HEK293 (cell line): ENCODE measurements around the gene SRPK3.
A peak's percentile ranks its signal among the peaks of the same experiment; 100 is the strongest.

Experiments
- CTCF ChIA-PET: fragments of 350-600 bp; formaldehyde crosslinking; extraction: SDS; loops from one replicate; lab custom pipeline; 2021; ENCODE audit warnings: antibody characterized with exemption; lab: Yijun Ruan, JAX
- POLR2A ChIA-PET: fragments of 300-600 bp; formaldehyde crosslinking; extraction: SDS; loops from one replicate; lab custom pipeline; 2020; ENCODE audit warnings: antibody characterized with exemption, inconsistent platforms; lab: Yijun Ruan, JAX
- H3K27ac ChIP-seq: fragments of 200-500 bp; sonication (Bioruptor generic); 2 replicates; pipeline ENCODE4 v1.5.1; 2014; ENCODE audit warnings: low read depth, low read length, control low read depth, inconsistent platforms; ENCODE audit errors: extremely low read depth
- H3K36me3 ChIP-seq, 2 experiments: fragments of 200-500 bp in 1 of 2; sonication (Bioruptor generic) in 1 of 2; 1 replicate in 1 of 2; 2 replicates in 1 of 2; pipeline ENCODE4 v1.5.1; 2014 to 2017; ENCODE audit warnings: inconsistent platforms in 2 of 2, low read length in 2 of 2; ENCODE audit not compliant: control insufficient read depth in 2 of 2, insufficient read depth in 1 of 2
- H3K4me1 ChIP-seq: fragments of 200-500 bp; sonication (Bioruptor generic); 2 replicates; pipeline ENCODE4 v1.5.1; 2014; ENCODE audit warnings: mild to moderate bottlenecking, low read length, inconsistent platforms; ENCODE audit not compliant: control insufficient read depth, insufficient read depth
- H3K4me3 ChIP-seq: 2 replicates; pipeline ENCODE4 v1.5.1; 2011; ENCODE audit warnings: low read depth, mild to moderate bottlenecking, control low read depth, low read length, moderate library complexity
- H3K9me3 ChIP-seq: fragments of 200-500 bp; sonication (Bioruptor generic); 2 replicates; pipeline ENCODE4 v1.5.1; 2014; ENCODE audit warnings: low read depth, low read length, inconsistent platforms; ENCODE audit not compliant: control insufficient read depth, insufficient read depth
- GLI2 ChIP-seq: fragments of 450-650 bp; formaldehyde crosslinking; IDR thresholded peaks from 2 replicates; pipeline ENCODE4; 2017; ENCODE audit warnings: missing biosample characterization, missing genetic modification characterization, low read depth, borderline replicate concordance
- GLI4 ChIP-seq: fragments of 450-650 bp; formaldehyde crosslinking; IDR thresholded peaks from 2 replicates; pipeline ENCODE4 v1.5.1; 2016; ENCODE audit warnings: missing biosample characterization, missing genetic modification characterization
- GLIS1 ChIP-seq: fragments of 450-650 bp; formaldehyde crosslinking; IDR thresholded peaks from 2 replicates; pipeline ENCODE4 v1.5.1; 2016; ENCODE audit warnings: missing biosample characterization, missing genetic modification characterization
- KLF16 ChIP-seq: fragments of 450-650 bp; formaldehyde crosslinking; IDR thresholded peaks from 2 replicates; pipeline ENCODE4 v1.5.1; 2017; ENCODE audit warnings: missing biosample characterization, missing genetic modification characterization
- ZNF138 ChIP-seq: fragments of 450-650 bp; formaldehyde crosslinking; IDR thresholded peaks from 2 replicates; pipeline ENCODE4 v1.5.1; 2016; ENCODE audit warnings: missing biosample characterization, missing genetic modification characterization, borderline replicate concordance
- ZNF169 ChIP-seq: fragments of 450-650 bp; formaldehyde crosslinking; IDR thresholded peaks from 2 replicates; pipeline ENCODE4 v1.5.1; 2016; ENCODE audit warnings: missing biosample characterization, missing genetic modification characterization
- ZNF175 ChIP-seq: fragments of 450-650 bp; formaldehyde crosslinking; IDR thresholded peaks from 2 replicates; pipeline ENCODE4 v1.5.1; 2016; ENCODE audit warnings: missing biosample characterization, missing genetic modification characterization
- ZNF223 ChIP-seq: fragments of 450-650 bp; formaldehyde crosslinking; IDR thresholded peaks from 2 replicates; pipeline ENCODE4 v1.5.1; 2016; ENCODE audit warnings: missing biosample characterization, missing genetic modification characterization
- ZNF548 ChIP-seq: fragments of 450-650 bp; formaldehyde crosslinking; IDR thresholded peaks from 2 replicates; pipeline ENCODE4 v1.5.1; 2016; ENCODE audit warnings: missing biosample characterization, missing genetic modification characterization
- ZNF610 ChIP-seq: fragments of 450-650 bp; formaldehyde crosslinking; IDR thresholded peaks from 2 replicates; pipeline ENCODE4 v1.5.1; 2016; ENCODE audit warnings: missing biosample characterization, missing genetic modification characterization, borderline replicate concordance
- ZNF707 ChIP-seq: fragments of 450-650 bp; formaldehyde crosslinking; IDR thresholded peaks from 2 replicates; pipeline ENCODE4 v1.5.1; 2016; ENCODE audit warnings: missing biosample characterization, missing genetic modification characterization
- ZNF76 ChIP-seq: fragments of 450-650 bp; formaldehyde crosslinking; IDR thresholded peaks from 2 replicates; pipeline ENCODE4; 2016; ENCODE audit warnings: low read depth, missing biosample characterization, missing genetic modification characterization, borderline replicate concordance
- TF ChIP-seq, protein P1 (sequence below): sonication (generic); formaldehyde crosslinking; IDR thresholded peaks from 2 replicates; pipeline ENCODE4 v1.8.1; 2022; ENCODE audit warnings: mild to moderate bottlenecking, moderate library complexity, missing genetic modification reagents
- TF ChIP-seq, protein P2 (sequence below): fragments of 450-650 bp; IDR thresholded peaks from 2 replicates; pipeline ENCODE4 v1.5.1; 2018; ENCODE audit warnings: missing biosample characterization, mild to moderate bottlenecking, missing genetic modification characterization
- TF ChIP-seq, protein P3 (sequence below): fragments of 450-650 bp; formaldehyde crosslinking; IDR thresholded peaks from 2 replicates; pipeline ENCODE4 v1.5.1; 2016; ENCODE audit warnings: missing biosample characterization, missing genetic modification characterization, low read depth
- TF ChIP-seq, protein P4 (sequence below): fragments of 450-650 bp; formaldehyde crosslinking; IDR thresholded peaks from 2 replicates; pipeline ENCODE4 v1.5.1; 2017; ENCODE audit warnings: missing biosample characterization, missing genetic modification characterization
- TF ChIP-seq, protein P5 (sequence below): fragments of 450-650 bp; formaldehyde crosslinking; IDR thresholded peaks from 2 replicates; pipeline ENCODE4 v1.5.1; 2017; ENCODE audit warnings: missing biosample characterization, missing genetic modification characterization
- TF ChIP-seq, protein P6 (sequence below): fragments of 450-650 bp; formaldehyde crosslinking; IDR thresholded peaks from 2 replicates; pipeline ENCODE4 v1.5.1; 2016; ENCODE audit warnings: missing biosample characterization, missing genetic modification characterization, borderline replicate concordance

SRPK3 gene

DNA sequence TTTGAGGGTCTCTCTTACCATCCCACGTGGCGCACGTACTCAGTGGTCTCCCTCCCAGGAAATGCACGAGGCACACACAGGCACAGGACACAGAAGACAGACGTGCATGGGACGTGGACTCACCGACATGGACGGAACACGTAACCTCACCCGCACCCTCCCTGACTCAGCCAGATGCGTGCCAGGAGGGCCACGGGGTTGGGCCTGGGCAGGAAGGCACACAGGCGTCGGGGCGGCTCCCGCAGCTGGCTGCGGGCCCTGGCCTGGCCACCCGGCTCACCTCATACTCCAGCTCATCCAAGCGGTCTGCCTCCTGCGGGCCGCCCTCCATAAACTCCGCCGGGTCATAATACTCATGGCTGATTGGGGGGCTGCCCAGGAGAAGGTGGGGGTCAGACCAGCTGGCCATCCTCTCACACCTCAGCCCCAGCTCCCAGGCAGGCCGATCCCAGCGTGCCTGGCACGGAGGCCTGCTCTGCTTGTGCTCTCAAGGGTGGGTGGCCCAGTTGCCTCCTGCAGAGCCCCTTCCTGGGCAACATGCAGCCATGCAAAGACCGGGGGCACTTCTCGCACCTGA, 26.2 kb downstream of the SRPK3 start:
- TF ChIP-seq, protein P1, sequence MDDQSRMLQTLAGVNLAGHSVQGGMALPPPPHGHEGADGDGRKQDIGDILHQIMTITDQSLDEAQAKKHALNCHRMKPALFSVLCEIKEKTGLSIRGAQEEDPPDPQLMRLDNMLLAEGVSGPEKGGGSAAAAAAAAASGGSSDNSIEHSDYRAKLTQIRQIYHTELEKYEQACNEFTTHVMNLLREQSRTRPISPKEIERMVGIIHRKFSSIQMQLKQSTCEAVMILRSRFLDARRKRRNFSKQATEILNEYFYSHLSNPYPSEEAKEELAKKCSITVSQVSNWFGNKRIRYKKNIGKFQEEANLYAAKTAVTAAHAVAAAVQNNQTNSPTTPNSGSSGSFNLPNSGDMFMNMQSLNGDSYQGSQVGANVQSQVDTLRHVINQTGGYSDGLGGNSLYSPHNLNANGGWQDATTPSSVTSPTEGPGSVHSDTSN (CRISPR knock-in tag) = 0 out of 2 replicates have a peak, but pooled peaks have one; percentile 1
- no peak for TF ChIP-seq ZNF175 (tag by site-specific recombination)
- TF ChIP-seq ZNF707 (tag by site-specific recombination) = no peak
- TF ChIP-seq, protein P2, sequence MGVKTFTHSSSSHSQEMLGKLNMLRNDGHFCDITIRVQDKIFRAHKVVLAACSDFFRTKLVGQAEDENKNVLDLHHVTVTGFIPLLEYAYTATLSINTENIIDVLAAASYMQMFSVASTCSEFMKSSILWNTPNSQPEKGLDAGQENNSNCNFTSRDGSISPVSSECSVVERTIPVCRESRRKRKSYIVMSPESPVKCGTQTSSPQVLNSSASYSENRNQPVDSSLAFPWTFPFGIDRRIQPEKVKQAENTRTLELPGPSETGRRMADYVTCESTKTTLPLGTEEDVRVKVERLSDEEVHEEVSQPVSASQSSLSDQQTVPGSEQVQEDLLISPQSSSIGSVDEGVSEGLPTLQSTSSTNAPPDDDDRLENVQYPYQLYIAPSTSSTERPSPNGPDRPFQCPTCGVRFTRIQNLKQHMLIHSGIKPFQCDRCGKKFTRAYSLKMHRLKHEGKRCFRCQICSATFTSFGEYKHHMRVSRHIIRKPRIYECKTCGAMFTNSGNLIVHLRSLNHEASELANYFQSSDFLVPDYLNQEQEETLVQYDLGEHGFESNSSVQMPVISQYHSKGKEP (tag by site-specific recombination) = no peak
- no peak for TF ChIP-seq ZNF610 (tag by site-specific recombination)
- no peak for TF ChIP-seq GLIS1 (tag by site-specific recombination)
- Histone ChIP-seq H3K9me3 (no peaks in the 10 kb centered on the region), H3K36me3 (no peaks in the 10 kb centered on the region), H3K4me3 (no peak overlapping the region), H3K27ac (no peak overlapping the region), H3K4me1 (no peaks in the 10 kb centered on the region)
- ChIA-PET CTCF (interaction anchor here (1.2 kb wide), 1 partner anchor 140 kb away, joined by 3 read pairs; no protein-coding TSS in a partner anchor), POLR2A (interaction anchor here (0.5 to 0.7 kb wide), 2 partner anchors 21 to 28 kb away, joined by 3 read pairs; no protein-coding TSS in a partner anchor)

DNA sequence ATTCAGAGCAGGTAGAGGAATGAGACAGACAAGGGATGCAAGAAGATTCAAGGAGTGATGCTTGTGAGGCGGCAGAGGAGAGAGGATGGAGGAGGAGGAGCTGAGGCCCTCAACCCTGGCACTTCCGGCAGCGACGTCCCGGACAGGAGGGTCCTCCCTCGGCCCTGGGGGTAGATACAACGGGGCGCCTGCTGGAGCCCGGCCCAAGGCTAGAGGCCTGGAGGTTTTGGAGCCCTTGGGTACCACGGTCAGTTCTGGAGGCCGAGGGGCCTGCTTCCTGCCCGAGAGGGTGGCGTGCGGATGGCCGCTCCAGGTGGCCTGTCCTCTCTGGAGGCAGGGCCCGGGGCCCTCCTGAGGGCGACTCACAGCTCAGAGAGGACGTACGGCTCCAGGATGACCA, 27.1 kb downstream of the SRPK3 start:
- H3K4me3 ChIP-seq = no peak overlapping the region
- CTCF ChIA-PET = interaction anchor here (1.2 kb wide), 1 partner anchor 139 kb away, joined by 3 read pairs; no protein-coding TSS in a partner anchor
- no peaks in the 10 kb centered on the region for H3K9me3 ChIP-seq
- H3K36me3 ChIP-seq = no peaks in the 10 kb centered on the region
- H3K4me1 ChIP-seq = no peaks in the 10 kb centered on the region
- TF ChIP-seq ZNF223 (tag by site-specific recombination) = no peak
- H3K27ac ChIP-seq = no peak overlapping the region
- POLR2A ChIA-PET = interaction anchor here (0.7 kb wide), 1 partner anchor 11 kb away, joined by 3 read pairs; no protein-coding TSS in a partner anchor

DNA sequence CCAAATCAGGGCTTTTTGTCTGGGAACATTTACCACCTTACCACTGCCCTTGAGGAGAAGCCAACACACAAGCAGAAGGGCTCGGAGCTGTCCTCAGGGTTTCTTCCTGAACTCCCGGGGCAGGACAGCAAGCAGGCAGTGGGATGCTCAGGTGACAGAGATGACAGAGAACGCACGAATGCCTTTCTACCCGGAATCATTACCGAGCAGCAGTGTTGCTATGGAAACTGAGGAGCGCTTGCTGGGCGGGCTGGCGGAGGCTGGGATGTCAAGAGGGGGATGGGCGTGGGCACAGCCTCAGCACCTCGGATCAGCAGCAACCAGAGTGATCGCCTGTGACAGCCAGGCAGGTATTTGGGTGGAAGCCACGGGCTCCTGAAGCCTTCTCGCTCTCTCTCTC, 31.4 kb downstream of the SRPK3 start:
- POLR2A ChIA-PET = interaction anchor here (1.1 kb wide), 1 partner anchor 18 kb away, joined by 4 read pairs; the partner anchor contains the start of genes IDH3G and SSR4
- H3K27ac ChIP-seq = no peak overlapping the region
- H3K9me3 ChIP-seq = no peaks in the 10 kb centered on the region
- no peaks in the 10 kb centered on the region for H3K4me1 ChIP-seq
- H3K4me3 ChIP-seq = no peak overlapping the region
- CTCF ChIA-PET = no interaction called here
- no peaks in the 10 kb centered on the region for H3K36me3 ChIP-seq
- no peak for TF ChIP-seq GLI4 (tag by site-specific recombination)
- TF ChIP-seq ZNF223 (tag by site-specific recombination) = no peak
- TF ChIP-seq GLI2 (tag by site-specific recombination) = no peak
- TF ChIP-seq, protein P3, sequence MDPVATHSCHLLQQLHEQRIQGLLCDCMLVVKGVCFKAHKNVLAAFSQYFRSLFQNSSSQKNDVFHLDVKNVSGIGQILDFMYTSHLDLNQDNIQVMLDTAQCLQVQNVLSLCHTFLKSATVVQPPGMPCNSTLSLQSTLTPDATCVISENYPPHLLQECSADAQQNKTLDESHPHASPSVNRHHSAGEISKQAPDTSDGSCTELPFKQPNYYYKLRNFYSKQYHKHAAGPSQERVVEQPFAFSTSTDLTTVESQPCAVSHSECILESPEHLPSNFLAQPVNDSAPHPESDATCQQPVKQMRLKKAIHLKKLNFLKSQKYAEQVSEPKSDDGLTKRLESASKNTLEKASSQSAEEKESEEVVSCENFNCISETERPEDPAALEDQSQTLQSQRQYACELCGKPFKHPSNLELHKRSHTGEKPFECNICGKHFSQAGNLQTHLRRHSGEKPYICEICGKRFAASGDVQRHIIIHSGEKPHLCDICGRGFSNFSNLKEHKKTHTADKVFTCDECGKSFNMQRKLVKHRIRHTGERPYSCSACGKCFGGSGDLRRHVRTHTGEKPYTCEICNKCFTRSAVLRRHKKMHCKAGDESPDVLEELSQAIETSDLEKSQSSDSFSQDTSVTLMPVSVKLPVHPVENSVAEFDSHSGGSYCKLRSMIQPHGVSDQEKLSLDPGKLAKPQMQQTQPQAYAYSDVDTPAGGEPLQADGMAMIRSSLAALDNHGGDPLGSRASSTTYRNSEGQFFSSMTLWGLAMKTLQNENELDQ (tag by site-specific recombination) = no peak
- TF ChIP-seq ZNF138 (tag by site-specific recombination) = no peak
- TF ChIP-seq KLF16 (tag by site-specific recombination) = no peak
- TF ChIP-seq, protein P4, sequence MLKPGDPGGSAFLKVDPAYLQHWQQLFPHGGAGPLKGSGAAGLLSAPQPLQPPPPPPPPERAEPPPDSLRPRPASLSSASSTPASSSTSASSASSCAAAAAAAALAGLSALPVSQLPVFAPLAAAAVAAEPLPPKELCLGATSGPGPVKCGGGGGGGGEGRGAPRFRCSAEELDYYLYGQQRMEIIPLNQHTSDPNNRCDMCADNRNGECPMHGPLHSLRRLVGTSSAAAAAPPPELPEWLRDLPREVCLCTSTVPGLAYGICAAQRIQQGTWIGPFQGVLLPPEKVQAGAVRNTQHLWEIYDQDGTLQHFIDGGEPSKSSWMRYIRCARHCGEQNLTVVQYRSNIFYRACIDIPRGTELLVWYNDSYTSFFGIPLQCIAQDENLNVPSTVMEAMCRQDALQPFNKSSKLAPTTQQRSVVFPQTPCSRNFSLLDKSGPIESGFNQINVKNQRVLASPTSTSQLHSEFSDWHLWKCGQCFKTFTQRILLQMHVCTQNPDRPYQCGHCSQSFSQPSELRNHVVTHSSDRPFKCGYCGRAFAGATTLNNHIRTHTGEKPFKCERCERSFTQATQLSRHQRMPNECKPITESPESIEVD = no peak
- TF ChIP-seq ZNF169 (tag by site-specific recombination) = no peak
- no peak for TF ChIP-seq ZNF548 (tag by site-specific recombination)
- TF ChIP-seq, protein P5, sequence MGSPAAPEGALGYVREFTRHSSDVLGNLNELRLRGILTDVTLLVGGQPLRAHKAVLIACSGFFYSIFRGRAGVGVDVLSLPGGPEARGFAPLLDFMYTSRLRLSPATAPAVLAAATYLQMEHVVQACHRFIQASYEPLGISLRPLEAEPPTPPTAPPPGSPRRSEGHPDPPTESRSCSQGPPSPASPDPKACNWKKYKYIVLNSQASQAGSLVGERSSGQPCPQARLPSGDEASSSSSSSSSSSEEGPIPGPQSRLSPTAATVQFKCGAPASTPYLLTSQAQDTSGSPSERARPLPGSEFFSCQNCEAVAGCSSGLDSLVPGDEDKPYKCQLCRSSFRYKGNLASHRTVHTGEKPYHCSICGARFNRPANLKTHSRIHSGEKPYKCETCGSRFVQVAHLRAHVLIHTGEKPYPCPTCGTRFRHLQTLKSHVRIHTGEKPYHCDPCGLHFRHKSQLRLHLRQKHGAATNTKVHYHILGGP (tag by site-specific recombination) = no peak
- TF ChIP-seq ZNF76 (tag by site-specific recombination) = no peak
- TF ChIP-seq, protein P6, sequence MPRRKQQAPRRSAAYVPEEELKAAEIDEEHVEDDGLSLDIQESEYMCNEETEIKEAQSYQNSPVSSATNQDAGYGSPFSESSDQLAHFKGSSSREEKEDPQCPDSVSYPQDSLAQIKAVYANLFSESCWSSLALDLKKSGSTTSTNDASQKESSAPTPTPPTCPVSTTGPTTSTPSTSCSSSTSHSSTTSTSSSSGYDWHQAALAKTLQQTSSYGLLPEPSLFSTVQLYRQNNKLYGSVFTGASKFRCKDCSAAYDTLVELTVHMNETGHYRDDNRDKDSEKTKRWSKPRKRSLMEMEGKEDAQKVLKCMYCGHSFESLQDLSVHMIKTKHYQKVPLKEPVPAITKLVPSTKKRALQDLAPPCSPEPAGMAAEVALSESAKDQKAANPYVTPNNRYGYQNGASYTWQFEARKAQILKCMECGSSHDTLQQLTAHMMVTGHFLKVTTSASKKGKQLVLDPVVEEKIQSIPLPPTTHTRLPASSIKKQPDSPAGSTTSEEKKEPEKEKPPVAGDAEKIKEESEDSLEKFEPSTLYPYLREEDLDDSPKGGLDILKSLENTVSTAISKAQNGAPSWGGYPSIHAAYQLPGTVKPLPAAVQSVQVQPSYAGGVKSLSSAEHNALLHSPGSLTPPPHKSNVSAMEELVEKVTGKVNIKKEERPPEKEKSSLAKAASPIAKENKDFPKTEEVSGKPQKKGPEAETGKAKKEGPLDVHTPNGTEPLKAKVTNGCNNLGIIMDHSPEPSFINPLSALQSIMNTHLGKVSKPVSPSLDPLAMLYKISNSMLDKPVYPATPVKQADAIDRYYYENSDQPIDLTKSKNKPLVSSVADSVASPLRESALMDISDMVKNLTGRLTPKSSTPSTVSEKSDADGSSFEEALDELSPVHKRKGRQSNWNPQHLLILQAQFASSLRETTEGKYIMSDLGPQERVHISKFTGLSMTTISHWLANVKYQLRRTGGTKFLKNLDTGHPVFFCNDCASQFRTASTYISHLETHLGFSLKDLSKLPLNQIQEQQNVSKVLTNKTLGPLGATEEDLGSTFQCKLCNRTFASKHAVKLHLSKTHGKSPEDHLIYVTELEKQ = no peak
